HPDE6-E6E7 (cell line): ENCODE data around the gene OR3A3.
"Not testable (repeated sequence)": the region's sequence is repeated elsewhere in the genome, so short reads cannot be mapped to it uniquely, and the experiment has no call there.

Experiments
- DNase-seq: peaks from one replicate; pipeline ENCODE4 v3.0.0; 2011; ENCODE audit warnings: missing footprints; ENCODE audit errors: extremely low spot score

The OR3A3 gene

DNA sequence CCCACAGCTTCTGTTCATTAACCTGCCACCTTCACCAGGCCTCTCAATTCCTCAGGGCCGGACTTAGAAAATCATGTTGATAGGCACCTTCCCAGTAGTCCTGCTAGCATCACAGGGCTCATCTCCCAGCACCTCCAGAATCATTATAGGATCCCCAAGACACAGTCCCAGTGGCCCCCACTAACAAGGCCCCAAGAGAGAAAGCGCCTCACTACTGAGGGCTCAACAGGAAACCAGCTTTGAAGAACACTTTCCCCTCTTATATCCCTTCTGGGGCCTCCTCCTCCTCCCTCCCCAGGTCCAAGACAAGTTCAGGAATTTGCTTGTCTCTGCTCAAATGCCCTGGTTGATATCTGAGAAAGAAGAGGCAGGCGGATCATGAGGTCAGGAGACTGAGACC, at the start of gene OR3A3:
OR3A3 (plus strand) TSS at position 301 of the 400 bp plus-strand sequence.
- DNase-seq = no peak

DNA sequence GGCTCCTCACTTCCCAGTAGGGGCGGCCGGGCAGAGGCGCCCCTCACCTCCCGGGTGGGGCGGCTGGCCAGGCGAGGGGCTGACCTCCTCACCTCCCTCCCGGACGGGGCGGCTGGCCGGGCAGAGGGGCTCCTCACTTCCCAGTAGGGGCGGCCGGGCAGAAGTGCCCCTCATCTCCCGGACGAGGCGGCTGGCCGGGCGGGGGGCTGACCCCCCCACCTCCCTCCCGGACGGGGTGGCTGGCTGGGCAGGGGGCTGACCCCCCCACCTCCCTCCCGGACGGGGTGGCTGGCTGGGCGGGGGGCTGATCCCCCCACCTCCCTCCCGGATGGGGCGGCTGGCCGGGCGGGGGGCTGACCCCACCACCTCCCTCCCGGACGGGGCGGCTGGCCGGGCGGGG, 40.0 kb upstream of the OR3A3 start:
- not testable (repeated sequence) for DNase-seq

DNA sequence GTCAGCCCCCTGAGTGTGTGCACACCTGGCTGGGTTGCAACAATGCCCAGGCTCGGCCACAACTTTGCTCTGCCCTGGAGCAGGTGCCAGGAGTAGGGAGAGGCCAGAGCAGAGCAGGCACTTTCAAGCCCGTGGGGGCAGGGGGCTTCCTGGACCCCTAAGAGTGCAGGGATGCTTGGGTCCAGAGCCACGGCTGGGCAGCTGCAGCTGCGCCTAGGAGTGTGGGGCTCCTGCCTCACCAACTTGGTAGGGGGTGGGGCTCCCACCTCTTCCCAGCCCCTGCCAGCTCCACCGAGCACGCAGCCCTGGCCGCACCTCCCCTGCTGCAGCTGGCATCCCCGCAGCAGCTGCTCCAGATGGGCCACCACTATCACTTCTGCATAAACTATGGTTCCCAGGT, 32.8 kb upstream of the OR3A3 start:
- DNase-seq = no peak

DNA sequence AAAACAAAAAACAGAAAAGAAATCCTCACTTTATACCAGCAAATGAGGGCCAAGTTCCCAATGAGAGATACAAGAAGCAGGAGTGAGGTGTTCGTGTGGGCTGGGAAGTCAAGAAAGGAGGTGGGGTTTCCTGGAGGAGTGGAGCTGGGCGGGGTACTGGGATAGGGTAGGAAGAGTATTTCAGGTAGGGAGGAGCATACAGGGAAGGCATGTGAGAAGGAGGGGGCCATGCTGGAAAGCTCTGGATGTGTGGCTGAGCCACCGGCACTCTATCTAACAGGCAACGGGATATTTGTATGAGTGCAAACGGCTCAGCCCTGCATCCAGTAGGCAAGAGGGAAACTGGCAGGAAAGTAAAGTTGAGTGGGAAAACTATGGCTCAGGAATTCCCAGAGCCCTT, 29.2 kb upstream of the OR3A3 start:
- DNase-seq = no peak

DNA sequence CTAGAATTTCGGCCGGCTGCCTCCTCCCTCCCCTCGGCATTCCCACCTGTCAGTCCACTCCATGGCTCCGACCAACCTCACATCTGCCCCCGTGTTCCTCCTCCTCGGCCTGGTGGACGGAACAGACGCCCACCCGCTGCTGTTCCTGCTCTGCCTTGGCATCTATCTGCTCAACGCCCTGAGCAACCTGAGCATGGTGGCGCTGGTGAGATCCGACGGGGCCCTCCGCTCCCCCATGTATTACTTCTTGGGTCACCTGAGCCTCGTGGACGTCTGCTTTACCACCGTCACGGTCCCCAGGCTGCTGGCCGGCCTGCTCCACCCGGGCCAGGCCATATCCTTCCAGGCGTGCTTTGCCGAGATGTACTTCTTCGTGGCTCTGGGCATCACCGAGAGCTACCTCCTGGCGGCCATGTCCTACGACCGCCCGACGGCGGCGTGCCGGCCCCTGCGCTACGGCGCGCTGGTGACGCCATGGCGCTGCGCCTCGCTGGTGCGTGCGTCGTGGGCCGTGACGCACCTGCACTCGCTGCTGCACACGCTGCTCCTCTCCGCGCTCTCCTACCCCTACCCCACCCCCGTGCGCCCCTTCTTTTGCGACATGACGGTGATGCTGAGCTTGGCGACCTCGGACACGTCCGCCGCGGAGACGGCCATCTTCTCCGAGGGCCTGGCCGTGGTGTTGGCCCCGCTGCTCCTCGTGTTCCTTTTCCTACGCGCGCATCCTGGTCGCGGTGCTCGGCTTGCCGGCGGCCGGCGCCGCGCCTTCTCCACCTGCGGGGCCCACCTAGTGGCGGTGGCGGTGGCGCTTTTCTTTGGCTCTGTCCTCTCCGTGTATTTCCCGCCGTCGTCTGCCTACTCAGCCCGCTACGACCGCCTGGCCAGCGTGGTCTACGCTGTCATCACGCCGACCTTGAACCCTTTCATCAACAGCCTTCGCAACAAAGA, 25.0 kb upstream of the OR3A3 start, which contains the start of gene OR3A2:
OR3A2 (minus strand) TSS at position 440 of the 948 bp plus-strand sequence.
- no peak for DNase-seq

DNA sequence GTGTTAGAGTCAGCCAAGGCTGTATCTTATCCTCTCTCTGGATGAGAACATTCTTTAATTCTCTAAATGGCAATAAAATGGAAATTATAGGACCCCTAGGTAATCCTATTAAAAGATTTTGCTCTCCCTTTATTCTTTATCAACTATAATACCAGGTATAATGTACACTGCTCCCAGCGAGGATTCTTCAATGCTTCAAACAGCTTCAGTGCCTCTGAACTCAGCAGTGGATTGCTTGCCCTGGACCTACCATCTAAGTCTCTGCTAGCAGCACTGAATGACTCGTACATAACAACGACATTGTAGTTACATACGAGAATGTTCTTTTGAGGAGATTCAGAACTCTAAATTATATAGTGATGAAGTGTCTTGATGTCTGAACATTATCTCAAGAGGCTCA, 21.4 kb upstream of the OR3A3 start:
- no peak for DNase-seq

DNA sequence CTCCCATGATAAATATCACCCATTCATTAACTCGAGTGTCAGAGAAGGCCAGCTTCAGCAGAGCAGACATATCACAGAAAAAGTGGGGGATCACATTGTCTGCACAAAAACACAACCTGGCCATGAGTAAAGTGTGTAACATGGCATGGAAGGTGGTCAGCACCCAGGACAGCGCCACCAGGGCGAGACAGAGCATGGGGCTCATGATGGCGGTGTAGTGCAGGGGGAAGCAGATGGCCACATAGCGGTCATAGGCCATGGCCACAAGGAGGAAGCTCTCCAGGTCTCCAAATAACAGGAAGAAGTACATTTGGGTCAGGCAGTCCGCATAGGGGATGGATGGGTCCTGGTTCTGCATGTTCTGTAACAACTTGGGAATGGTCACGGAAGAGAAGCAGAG, 13.4 kb upstream of the OR3A3 start:
- DNase-seq = not testable (repeated sequence)

DNA sequence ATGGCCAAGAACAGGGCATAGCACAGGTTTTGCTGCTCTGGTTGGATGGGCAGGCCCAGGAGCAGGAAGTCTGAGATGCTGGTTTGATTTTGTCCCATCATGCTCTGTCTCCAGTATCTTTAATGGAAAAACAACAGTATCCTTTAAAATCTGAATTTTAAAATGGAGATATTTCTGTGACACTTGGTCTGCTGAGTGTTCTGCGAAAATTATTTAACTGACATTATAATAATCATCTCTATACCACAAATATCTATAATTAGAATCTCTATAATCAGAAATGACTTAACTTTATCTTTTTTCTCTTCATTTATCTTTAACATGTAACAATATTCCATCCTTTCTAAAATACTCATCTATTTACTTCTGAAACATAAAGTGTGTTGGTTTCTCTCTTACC, 12.9 kb upstream of the OR3A3 start, which contains the start of gene OR1E1:
OR1E1 (minus strand) TSS at position 101 of the 400 bp plus-strand sequence; CDS start at position 101, 0 bp downstream.
- no peak for DNase-seq

DNA sequence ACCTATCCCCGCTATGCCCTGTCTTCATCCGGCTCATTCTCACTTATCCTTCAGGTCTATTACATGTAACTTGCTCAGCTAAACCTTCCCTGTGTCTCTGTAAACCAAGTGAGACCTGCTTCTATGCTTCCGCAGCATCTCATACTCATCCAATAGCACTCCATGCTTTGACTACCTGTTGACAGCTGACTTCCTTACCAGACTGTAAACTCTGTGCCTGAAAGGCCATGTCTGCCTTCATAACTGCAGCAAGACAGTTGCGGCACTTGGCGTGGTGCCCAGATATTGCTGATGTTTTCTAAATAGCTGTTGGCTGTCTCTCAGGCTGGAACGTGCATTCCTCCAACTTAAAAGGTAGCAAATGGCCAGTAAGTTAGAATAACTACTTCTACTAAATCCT, 11.1 kb upstream of the OR3A3 start:
- DNase-seq = no peak

DNA sequence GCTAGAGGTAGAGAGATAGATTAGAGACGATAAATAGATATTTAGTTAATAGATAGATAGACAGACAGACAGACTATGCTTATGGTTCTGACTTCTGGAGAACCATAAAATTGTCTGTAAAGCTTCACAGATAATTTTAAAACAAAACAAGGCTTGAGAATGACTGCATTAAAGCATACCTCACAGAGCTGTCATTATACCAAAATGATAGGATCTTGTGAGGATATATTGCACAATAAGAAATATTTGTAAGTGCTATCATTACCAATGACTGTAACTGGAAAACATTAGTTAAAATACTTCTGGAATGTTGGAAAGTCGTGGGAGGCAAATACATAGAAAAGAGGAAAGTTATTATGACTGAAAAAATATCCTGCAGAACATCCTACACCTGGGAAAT, 9.4 kb upstream of the OR3A3 start:
- no peak for DNase-seq

DNA sequence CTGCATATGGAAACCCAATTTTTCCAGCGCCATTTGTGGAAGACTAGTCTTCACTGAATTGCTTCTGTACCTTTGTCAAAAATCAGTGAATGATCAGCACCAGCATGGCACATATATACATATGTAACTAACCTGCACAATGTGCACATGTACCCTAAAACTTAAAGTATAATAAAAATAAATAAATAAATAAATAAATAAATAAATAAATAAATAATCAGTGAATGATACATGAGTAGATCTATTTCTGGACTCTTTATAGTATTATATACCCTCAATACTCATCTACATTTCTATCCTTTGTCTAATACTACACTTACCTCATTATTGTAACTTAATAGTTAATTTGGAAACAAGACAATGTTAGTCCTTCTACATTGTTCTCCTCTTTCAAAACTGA, 7.3 kb upstream of the OR3A3 start:
- not testable (repeated sequence) for DNase-seq

DNA sequence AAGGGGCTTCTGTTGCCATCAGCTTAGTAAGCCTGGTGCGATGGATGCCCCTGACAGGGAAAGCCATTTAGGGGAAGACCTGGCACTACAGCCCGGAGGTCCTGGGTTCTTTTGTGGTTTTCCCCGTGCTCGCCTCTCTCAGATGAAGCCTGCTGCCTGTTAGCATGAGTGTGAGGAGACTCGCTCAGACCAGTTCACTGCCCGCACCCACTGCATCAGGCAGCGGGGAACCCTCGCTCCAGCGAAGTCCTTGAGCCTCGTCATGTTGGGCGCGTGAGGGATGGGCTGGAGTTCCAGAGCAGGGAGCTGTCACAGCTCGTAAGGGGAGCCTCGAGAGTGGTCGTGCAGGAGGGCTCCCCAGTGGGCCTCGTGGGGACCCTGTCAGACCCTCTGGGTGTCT, 1.0 kb downstream of the OR3A3 start:
- not testable (repeated sequence) for DNase-seq

DNA sequence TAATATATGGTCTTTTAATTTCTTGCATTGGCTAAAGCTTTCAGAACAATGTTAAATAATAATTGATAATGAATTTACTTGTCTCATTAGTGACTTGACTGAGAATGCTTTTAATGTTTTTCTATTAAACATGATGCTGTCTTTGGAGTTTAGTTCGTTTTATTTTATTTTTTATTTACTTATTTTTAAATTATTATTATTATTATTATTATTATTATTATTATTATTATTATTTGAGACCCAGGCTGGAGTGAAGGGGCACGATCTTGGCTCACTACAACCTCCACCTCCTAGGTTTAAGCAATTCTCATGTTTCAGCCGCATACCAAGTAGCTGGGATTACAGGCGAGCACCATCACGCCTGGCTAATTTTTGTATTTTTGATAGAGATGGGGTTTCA, 4.4 kb downstream of the OR3A3 start:
- DNase-seq = no peak

DNA sequence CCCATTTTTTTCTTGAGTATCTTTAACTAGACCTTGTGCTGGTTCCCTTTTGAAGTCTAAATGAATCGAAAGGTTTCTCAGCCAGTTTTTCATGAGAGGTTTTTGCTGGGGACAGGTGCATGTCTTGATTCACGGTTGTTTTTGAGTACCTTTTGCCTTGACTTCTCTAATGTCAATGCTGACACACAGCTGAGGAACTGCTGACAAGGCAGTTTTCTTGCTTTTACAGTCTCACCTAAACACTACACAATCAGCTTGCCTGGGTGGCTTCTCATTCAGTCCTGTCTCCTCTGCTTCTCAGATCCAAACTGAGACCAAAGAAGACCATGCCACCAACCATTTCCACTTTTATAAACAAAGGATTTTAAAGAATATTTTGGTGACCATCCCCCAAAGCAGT, 7.1 kb downstream of the OR3A3 start:
- no peak for DNase-seq

DNA sequence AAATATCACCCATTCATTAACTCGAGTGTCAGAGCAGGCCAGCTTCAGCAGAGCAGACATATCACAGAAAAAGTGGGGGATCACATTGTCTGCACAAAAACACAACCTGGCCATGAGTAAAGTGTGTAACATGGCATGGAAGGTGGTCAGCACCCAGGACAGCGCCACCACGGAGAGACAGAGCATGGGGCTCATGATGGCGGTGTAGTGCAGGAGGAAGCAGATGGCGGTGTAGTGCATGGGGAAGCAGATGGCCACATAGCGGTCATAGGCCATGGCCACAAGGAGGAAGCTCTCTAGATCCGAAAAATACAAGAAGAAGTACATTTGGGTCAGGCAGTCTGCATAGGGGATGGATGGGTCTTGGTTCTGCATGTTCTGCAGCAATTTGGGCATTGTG, 22.0 kb downstream of the OR3A3 start:
- DNase-seq = not testable (repeated sequence)

DNA sequence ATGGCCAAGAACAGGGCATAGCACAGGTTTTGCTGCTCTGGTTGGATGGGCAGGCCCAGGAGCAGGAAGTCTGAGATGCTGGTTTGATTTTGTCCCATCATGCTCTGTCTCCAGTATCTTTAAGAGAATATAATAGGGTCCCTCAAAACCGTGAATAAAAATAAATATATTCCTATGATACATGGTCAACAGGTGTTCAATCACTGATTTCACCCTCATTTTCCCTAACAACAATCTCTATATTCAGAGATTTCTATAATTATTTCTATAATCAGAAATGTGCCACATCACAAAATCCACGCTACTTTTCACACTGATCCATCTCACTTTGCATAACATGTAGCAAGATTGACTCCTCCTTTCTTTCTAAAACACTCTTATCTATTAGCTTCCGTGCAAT, 22.6 kb downstream of the OR3A3 start, which contains the start of gene OR1E2:
OR1E2 (minus strand) TSS at position 101 of the 400 bp plus-strand sequence; CDS start at position 101, 0 bp downstream.
- no peak for DNase-seq

DNA sequence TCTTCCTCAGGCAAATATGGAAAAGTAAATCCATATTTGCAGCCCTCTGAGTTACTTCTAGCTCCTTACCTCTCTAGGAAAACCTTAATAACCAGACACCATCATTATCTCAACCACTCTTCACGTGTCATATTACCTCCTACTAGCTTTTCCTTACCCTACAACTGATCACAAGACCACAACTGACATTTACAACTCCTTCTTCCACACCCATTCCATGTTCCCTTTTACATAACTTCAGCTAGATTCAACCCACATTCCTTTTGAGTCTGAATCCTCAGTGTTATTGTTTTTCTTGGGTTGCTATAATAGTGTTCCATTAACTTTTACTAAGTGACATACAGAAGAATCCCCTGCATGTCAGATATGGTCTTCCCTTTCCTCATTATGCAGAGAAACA, 27.2 kb downstream of the OR3A3 start:
- no peak for DNase-seq

DNA sequence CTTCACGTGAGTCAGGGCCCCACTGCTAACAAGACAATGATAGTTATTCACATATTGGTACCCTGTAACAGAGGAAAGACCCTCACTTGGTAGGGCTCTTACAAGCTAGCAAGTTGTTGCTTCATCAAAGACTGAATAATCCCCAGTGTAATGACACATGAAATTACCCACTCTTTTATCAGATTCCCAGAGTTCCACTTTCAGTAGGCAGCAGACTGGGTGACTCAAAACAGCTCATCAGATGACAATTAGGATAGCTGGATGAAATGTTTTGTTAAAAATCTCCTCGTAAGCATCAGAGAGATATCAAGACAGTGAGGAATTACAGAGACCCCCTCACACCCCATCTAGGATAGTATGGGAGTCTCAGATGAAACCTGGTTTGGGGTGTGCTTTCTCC, 29.3 kb downstream of the OR3A3 start:
- no peak for DNase-seq

DNA sequence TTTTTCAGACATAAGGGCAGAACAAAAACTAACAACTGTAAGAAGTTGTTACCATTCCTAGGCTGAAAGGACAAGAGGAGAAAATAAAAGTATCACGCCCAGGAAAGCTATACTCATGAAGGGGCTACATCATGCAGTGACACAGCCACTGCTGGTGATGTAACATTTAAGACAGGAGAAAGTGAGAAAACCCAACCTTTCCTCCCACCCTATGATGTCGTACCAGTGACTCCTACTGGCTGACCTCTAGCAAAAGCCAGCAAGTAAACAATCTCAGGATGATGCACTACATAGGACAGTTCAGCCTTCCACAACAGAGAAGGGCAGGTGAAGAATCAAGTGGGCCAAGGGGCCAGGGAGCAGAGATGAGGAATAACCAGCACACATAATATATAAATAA, 36.5 kb downstream of the OR3A3 start:
- DNase-seq = peak; percentile 4

DNA sequence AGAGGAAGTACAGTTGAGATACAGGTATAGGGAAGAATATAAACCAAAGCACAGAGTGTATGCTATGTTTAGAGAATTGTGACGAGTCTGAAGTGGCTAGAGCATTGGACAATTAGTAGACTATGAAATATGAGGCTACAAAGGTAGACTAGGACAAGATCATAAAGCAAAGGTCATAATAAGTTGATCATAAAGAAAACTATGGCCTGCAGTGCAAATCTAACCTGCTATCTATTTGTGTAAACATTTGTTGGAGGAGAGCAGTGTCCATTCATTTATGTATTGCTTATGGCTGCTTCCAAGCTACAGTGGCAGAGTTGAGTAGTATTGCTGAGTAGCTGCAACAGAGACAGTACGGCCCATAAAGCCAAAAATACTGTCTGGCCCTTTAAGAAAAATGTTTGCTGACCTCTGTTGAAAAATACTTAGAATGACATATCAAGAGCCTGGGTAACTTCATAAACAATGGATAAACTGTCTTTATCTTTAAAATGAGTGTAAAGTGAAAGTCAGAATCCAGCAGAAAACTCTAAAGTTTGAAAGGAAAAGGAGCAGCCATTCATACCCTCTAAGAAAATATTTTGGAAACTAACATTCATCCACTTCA, 37.0 kb downstream of the OR3A3 start:
- no peak for DNase-seq

DNA sequence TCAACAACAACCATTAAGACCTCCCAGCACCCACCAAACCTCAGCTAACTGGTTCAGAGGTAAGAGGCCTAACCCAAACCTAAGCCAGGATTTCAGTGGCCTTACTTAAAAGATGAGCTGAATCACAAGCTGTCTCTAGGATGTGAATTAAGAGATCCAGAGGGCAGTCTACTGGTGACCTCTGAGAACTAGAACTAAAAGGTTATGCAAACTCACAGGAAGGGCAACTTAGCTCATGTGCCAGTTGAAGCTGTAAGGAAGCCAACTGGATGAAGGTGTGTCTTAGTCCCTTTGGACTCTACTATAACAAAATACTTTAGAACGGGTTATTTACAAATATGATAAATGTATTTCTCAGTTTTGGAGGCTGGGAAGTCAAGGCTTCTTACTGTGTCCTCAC, 55.2 kb downstream of the OR3A3 start:
- not testable (repeated sequence) for DNase-seq

DNA sequence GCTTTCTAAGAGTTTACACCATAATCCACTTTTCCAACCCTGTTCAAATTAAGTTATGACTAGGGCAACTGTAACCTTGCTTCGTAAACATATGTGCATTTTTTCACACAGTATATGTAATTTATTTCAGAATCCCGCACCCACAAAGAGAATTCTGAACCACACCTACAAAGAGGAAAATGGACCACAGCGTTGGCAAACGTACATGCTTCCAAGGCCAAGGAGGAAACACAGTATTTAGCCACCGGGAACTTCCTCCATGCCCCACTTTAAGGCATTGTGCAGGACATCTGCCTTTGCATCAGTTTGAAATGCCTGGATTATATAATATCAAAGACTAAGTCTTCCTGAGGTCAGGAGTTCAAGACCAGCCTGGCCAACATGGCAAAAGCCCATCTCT, 58.4 kb downstream of the OR3A3 start:
- DNase-seq = no peak

DNA sequence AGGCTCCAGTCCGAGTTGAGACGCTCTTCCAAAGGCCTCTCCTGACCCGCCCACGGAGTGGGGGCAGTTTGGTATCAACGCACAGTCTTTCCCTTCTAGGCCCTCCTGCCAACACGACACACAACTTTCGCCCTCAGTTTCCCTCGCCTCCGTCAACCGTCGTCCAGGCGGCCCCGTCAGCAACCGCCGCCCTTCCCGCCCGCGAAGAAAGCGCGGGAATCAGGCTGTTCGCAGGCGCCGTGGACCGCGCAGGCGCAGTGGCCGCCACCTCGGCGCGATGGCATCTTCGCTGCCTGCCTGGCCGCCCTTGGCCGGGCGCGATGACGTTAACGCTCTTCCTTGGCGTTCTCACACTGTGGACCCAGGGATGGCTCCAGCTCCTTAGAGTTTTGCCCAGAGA, 60.4 kb downstream of the OR3A3 start, which contains the start of gene SPATA22:
SPATA22 (minus strand) TSS at position 221 of the 400 bp plus-strand sequence. CDS start 2,494 bp downstream, outside the sequence.
- no peak for DNase-seq
